WTC11 (cell line): ENCODE results near the gene SH3GL3.

Experiments used
- ESRRA ChIP-seq: sonication (generic); formaldehyde crosslinking; IDR thresholded peaks from 2 replicates; pipeline ENCODE4 v1.8.1; 2022; ENCODE audit warnings: mild to moderate bottlenecking, missing genetic modification reagents, borderline replicate concordance
- GABPB1 ChIP-seq: sonication (generic); formaldehyde crosslinking; IDR thresholded peaks from 2 replicates; pipeline ENCODE4 v1.8.1; 2023; ENCODE audit warnings: mild to moderate bottlenecking, missing genetic modification reagents
- JUN ChIP-seq: sonication (generic); formaldehyde crosslinking; IDR thresholded peaks from 2 replicates; pipeline ENCODE4 v1.8.0; 2023; ENCODE audit warnings: mild to moderate bottlenecking, missing genetic modification reagents
- MXD4 ChIP-seq: fragments of 250-450 bp; sonication (Bioruptor Pico); IDR thresholded peaks from 2 replicates; pipeline ENCODE4 v1.8.0; 2021; ENCODE audit warnings: mild to moderate bottlenecking, moderate library complexity, borderline replicate concordance
- NR2C2 ChIP-seq: sonication (generic); formaldehyde crosslinking; IDR thresholded peaks from 2 replicates; pipeline ENCODE4 v1.8.0; 2022; ENCODE audit warnings: mild to moderate bottlenecking, missing genetic modification reagents
- NR3C1 ChIP-seq: sonication (generic); formaldehyde crosslinking; conservative IDR thresholded peaks from 2 replicates; pipeline ENCODE4 v1.8.1; 2023; ENCODE audit warnings: low read depth, mild to moderate bottlenecking, missing genetic modification reagents
- TEAD1 ChIP-seq: sonication (generic); formaldehyde crosslinking; IDR thresholded peaks from 2 replicates; pipeline ENCODE4 v1.8.0; 2022; ENCODE audit warnings: mild to moderate bottlenecking, missing genetic modification reagents
- TF ChIP-seq, protein P1 (sequence below): fragments of 200-600 bp; IDR thresholded peaks from 2 replicates; pipeline ENCODE4 v1.8.0; 2022; ENCODE audit warnings: antibody characterized with exemption
- TF ChIP-seq, protein P2 (sequence below): sonication (generic); formaldehyde crosslinking; IDR thresholded peaks from 2 replicates; pipeline ENCODE4 v1.8.0; 2022; ENCODE audit warnings: mild to moderate bottlenecking, missing genetic modification reagents
- TF ChIP-seq, protein P3 (sequence below): sonication (generic); formaldehyde crosslinking; IDR thresholded peaks from 2 replicates; pipeline ENCODE4 v1.8.0; 2022; ENCODE audit warnings: mild to moderate bottlenecking, missing genetic modification reagents
- TF ChIP-seq, protein P4 (sequence below): fragments of 250-450 bp; sonication (Bioruptor Pico); IDR thresholded peaks from 2 replicates; pipeline ENCODE4 v2.1.2; 2022; ENCODE audit warnings: mild to moderate bottlenecking, moderate library complexity

DNA sequence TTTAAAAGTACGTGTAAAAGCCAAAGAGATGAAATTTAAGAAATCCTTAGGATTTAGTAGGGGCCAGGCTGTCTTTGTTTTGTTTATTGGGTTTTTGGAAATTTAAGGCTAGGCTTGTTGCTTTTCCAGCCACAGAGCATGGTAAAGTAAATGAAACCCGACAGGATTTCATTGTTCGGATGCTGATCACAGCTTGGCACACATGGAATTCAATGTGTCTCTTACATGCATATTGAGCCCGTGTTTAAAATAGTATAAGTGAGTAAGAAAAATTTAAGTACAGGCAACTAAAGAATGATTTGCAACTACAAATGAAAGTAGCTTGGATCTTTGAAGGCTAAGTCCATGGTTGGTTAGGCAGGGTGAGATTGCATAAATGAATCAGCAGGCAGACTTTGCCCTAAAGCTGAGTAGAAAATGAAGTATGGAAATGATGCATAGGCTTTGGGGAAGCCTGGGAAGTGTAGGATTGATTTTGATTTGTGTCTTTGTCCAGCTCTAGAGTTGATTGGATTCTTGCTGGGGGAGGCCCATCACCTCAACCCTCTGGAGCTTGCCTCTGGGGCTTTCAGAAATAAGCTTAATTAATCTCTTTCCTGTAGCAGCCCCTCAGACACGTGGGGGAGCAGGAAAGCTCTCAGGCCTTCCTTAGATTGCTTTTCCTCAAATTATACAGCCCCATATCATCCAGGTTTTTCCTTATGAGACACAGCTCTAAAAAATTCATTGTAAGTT lies 138.6 kb downstream of the SH3GL3 start:
- TF ChIP-seq, protein P1, sequence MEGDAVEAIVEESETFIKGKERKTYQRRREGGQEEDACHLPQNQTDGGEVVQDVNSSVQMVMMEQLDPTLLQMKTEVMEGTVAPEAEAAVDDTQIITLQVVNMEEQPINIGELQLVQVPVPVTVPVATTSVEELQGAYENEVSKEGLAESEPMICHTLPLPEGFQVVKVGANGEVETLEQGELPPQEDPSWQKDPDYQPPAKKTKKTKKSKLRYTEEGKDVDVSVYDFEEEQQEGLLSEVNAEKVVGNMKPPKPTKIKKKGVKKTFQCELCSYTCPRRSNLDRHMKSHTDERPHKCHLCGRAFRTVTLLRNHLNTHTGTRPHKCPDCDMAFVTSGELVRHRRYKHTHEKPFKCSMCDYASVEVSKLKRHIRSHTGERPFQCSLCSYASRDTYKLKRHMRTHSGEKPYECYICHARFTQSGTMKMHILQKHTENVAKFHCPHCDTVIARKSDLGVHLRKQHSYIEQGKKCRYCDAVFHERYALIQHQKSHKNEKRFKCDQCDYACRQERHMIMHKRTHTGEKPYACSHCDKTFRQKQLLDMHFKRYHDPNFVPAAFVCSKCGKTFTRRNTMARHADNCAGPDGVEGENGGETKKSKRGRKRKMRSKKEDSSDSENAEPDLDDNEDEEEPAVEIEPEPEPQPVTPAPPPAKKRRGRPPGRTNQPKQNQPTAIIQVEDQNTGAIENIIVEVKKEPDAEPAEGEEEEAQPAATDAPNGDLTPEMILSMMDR = no peak
- no peak for TF ChIP-seq JUN (CRISPR knock-in tag)
- TF ChIP-seq ESRRA = no peak
- TF ChIP-seq MXD4 = no peak
- TF ChIP-seq, protein P2, sequence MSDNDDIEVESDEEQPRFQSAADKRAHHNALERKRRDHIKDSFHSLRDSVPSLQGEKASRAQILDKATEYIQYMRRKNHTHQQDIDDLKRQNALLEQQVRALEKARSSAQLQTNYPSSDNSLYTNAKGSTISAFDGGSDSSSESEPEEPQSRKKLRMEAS (CRISPR knock-in tag) = no peak
- TF ChIP-seq NR2C2 (CRISPR knock-in tag) = no peak
- TF ChIP-seq, protein P3, sequence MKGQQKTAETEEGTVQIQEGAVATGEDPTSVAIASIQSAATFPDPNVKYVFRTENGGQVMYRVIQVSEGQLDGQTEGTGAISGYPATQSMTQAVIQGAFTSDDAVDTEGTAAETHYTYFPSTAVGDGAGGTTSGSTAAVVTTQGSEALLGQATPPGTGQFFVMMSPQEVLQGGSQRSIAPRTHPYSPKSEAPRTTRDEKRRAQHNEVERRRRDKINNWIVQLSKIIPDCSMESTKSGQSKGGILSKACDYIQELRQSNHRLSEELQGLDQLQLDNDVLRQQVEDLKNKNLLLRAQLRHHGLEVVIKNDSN = no peak
- no peak for TF ChIP-seq GABPB1 (CRISPR knock-in tag)
- no peak for TF ChIP-seq NR3C1
- no peak for TF ChIP-seq TEAD1 (CRISPR knock-in tag)
- TF ChIP-seq, protein P4, sequence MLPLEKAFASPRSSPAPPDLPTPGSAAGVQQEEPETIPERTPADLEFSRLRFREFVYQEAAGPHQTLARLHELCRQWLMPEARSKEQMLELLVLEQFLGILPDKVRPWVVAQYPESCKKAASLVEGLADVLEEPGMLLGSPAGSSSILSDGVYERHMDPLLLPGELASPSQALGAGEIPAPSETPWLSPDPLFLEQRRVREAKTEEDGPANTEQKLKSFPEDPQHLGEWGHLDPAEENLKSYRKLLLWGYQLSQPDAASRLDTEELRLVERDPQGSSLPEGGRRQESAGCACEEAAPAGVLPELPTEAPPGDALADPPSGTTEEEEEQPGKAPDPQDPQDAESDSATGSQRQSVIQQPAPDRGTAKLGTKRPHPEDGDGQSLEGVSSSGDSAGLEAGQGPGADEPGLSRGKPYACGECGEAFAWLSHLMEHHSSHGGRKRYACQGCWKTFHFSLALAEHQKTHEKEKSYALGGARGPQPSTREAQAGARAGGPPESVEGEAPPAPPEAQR = no peak
